Smooth muscle cell (in vitro differentiated cells): ENCODE results near the gene PRSS33. TPM values are rescaled to one million over a fixed set of nuclear protein-coding genes. Genes with fewer than 3 reads are reported as not detected.

Experiments
- DNase-seq: peaks from one replicate; lab custom pipeline; 2025; ENCODE audit not compliant: unreplicated experiment; lab: John Stamatoyannopoulos, UW
- H2AFZ ChIP-seq: fragments of 200-600 bp; sonication (generic); 2 replicates; pipeline ENCODE4 v1.6.0; 2016; ENCODE audit warnings: antibody characterized with exemption, low read depth, mild to moderate bottlenecking
- H3F3A ChIP-seq: fragments of 200-600 bp; sonication (generic); 2 replicates; pipeline ENCODE4 v1.6.0; 2017; ENCODE audit warnings: antibody characterized with exemption, low read depth
- H3K27ac ChIP-seq: fragments of 200-600 bp; sonication (generic); 2 replicates; pipeline ENCODE4 v1.5.1; 2016; ENCODE audit warnings: low read depth, mild to moderate bottlenecking
- H3K27me3 ChIP-seq: fragments of 200-600 bp; sonication (generic); 2 replicates; pipeline ENCODE4 v1.6.1; 2016; ENCODE audit warnings: low read depth, mild to moderate bottlenecking
- H3K36me3 ChIP-seq: fragments of 200-600 bp; sonication (generic); 2 replicates; pipeline ENCODE4 v1.5.1; 2016; ENCODE audit warnings: low read depth
- H3K4me1 ChIP-seq: fragments of 200-600 bp; sonication (generic); 2 replicates; pipeline ENCODE4 v1.5.1; 2016; ENCODE audit warnings: low read depth
- H3K4me2 ChIP-seq: fragments of 200-600 bp; sonication (generic); 2 replicates; pipeline ENCODE4 v1.6.0; 2016; ENCODE audit warnings: mild to moderate bottlenecking
- H3K4me3 ChIP-seq: fragments of 200-600 bp; sonication (generic); 2 replicates; pipeline ENCODE4 v1.5.1; 2016; ENCODE audit warnings: mild to moderate bottlenecking
- H3K79me2 ChIP-seq: fragments of 200-600 bp; sonication (generic); 2 replicates; pipeline ENCODE4 v1.6.0; 2016; ENCODE audit warnings: low read depth, mild to moderate bottlenecking
- H3K9ac ChIP-seq: fragments of 200-600 bp; sonication (generic); 2 replicates; pipeline ENCODE4 v1.6.0; 2016; ENCODE audit warnings: low read depth
- H3K9me3 ChIP-seq: fragments of 200-600 bp; sonication (generic); replicated peaks from 2 replicates; pipeline ENCODE4 v1.5.1; 2016; ENCODE audit warnings: low read depth
- H4K20me1 ChIP-seq: fragments of 200-600 bp; sonication (generic); 2 replicates; pipeline ENCODE4 v1.6.0; 2016; ENCODE audit warnings: low read depth
- WGBS: methylation state at CpG from one replicate; pipeline ENCODE4 v1.1.7; 2016; ENCODE audit warnings: low lambda C conversion rate; 5-methylcytosine and 5-hydroxymethylcytosine counted together
- polyA plus RNA-seq: library from polyadenylated mRNA; unstranded; fragments of >200 nt; fragmentation: Nextera tagmentation; extraction: Ambion mirVana; gene quantifications from 2 replicates; pipeline ENCODE4 v1.2.1, GENCODE V29; 2016
- total RNA-seq: library from RNA; depleted of rRNA; stranded (reverse); fragments of >200 nt; gene quantifications from 2 replicates; pipeline ENCODE4 v1.2.3, GENCODE V29; 2014
- TF ChIP-seq, protein P1 (sequence below): fragments of 200-600 bp; sonication (generic); IDR thresholded peaks from 2 replicates; pipeline ENCODE4 v1.5.1; 2017; ENCODE audit warnings: borderline replicate concordance, mild to moderate bottlenecking, antibody characterized with exemption; ENCODE audit not compliant: insufficient read depth, poor library complexity, severe bottlenecking

PRSS33 gene, protein sequence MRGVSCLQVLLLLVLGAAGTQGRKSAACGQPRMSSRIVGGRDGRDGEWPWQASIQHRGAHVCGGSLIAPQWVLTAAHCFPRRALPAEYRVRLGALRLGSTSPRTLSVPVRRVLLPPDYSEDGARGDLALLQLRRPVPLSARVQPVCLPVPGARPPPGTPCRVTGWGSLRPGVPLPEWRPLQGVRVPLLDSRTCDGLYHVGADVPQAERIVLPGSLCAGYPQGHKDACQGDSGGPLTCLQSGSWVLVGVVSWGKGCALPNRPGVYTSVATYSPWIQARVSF
- total RNA-seq (not detected in 2 replicates), polyA plus RNA-seq (not detected in 2 replicates)

DNA sequence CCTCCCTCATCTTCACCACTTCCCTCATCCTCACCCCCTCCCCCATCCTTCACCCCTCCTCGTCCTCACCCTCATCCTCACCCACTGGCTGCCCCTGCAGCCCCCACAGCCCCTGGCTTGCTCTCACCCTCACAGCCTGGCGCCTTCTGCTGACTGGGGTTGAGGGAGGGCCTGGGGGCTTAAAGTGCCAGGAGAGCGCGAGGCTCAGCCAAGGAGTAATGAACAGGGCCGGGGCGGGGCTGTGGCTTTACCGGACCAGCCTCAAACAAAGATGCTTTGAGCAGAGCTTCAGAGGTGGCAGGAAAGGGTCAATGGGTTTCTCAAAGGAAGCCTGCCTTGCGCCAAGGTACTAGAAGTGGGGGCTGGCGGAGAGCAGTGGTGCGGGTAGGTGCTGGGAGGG is at the start of gene PRSS33:
Gene PRSS33, minus strand, starts transcription at position 155 of the 400 bp plus-strand sequence. CDS start 1,013 bp downstream, outside the sequence.
- no peak within 1 kb of the TSS for H2AFZ ChIP-seq
- no peaks in the 10 kb centered on the region for H3K9me3 ChIP-seq
- no peaks in the 10 kb centered on the region for H3K4me1 ChIP-seq
- H3K36me3 ChIP-seq: no peaks in the 10 kb centered on the region
- no peak within 1 kb of the TSS for H3K27ac ChIP-seq
- no peak within 1 kb of the TSS for H3K4me3 ChIP-seq
- H3K4me2 ChIP-seq: no peak within 1 kb of the TSS
- H3K9ac ChIP-seq: no peak within 1 kb of the TSS
- H3K27me3 ChIP-seq: peaks cover 18% of the 10 kb centered on the region
- WGBS: 73% methylated on average over 10 of the region's 10 CpGs
- DNase-seq: no peak
- no peaks in the 10 kb centered on the region for H4K20me1 ChIP-seq
- no peaks in the 10 kb centered on the region for H3F3A ChIP-seq
- TF ChIP-seq, protein P1, sequence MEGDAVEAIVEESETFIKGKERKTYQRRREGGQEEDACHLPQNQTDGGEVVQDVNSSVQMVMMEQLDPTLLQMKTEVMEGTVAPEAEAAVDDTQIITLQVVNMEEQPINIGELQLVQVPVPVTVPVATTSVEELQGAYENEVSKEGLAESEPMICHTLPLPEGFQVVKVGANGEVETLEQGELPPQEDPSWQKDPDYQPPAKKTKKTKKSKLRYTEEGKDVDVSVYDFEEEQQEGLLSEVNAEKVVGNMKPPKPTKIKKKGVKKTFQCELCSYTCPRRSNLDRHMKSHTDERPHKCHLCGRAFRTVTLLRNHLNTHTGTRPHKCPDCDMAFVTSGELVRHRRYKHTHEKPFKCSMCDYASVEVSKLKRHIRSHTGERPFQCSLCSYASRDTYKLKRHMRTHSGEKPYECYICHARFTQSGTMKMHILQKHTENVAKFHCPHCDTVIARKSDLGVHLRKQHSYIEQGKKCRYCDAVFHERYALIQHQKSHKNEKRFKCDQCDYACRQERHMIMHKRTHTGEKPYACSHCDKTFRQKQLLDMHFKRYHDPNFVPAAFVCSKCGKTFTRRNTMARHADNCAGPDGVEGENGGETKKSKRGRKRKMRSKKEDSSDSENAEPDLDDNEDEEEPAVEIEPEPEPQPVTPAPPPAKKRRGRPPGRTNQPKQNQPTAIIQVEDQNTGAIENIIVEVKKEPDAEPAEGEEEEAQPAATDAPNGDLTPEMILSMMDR: no peak
- no peaks in the 10 kb centered on the region for H3K79me2 ChIP-seq

DNA sequence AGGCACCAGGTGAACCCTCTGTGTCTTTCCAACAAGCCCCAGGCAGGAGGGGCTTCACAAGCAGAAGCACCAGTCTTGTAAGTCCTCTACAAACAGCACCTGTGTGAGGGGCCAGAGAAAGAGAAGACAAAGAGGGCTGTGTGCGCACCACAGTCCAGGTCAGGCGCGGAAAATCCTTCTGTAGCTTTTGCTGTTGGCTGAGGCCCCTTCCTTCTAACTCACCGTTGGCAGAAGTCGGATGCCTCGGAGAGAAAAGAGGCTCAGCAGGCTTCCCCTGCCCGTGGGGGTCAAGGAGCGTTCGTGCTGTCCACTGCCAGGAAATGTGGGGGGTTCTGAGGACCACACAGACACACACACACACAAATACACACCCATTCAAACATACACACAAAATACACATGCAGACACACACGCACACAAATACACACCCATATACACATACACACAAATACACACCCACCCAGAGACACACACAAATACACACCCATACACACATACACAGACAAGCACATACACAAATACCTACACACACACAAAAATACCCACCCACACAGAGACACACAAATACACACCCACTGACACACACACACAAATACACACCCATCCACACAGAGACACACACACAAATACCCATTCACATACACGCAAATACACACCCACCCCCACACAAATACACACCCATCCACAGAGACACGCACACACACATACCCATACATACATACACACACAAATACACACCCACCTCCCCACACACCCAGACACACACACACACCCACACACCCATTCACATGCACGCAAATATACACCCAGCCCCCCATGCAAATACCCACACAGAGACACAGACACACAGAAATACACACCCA is 49.5 kb upstream of the PRSS33 start:
- Histone ChIP-seq H2AFZ (no peak overlapping the region), H3K27ac (peak overlapping the region; percentile 35), H3K4me2 (no peak overlapping the region), H3K36me3 (no peaks in the 10 kb centered on the region), H3K27me3 (no peaks in the 10 kb centered on the region), H3K4me1 (no peaks in the 10 kb centered on the region), H3K79me2 (no peaks in the 10 kb centered on the region), H3K9ac (no peak overlapping the region), H4K20me1 (no peaks in the 10 kb centered on the region), H3F3A (peaks cover 7% of the 10 kb centered on the region), H3K4me3 (no peak overlapping the region), H3K9me3 (no peaks in the 10 kb centered on the region)
- WGBS: 89% methylated on average over 13 of the region's 13 CpGs
- DNase-seq: no peak
- TF ChIP-seq, protein P1: no peak

DNA sequence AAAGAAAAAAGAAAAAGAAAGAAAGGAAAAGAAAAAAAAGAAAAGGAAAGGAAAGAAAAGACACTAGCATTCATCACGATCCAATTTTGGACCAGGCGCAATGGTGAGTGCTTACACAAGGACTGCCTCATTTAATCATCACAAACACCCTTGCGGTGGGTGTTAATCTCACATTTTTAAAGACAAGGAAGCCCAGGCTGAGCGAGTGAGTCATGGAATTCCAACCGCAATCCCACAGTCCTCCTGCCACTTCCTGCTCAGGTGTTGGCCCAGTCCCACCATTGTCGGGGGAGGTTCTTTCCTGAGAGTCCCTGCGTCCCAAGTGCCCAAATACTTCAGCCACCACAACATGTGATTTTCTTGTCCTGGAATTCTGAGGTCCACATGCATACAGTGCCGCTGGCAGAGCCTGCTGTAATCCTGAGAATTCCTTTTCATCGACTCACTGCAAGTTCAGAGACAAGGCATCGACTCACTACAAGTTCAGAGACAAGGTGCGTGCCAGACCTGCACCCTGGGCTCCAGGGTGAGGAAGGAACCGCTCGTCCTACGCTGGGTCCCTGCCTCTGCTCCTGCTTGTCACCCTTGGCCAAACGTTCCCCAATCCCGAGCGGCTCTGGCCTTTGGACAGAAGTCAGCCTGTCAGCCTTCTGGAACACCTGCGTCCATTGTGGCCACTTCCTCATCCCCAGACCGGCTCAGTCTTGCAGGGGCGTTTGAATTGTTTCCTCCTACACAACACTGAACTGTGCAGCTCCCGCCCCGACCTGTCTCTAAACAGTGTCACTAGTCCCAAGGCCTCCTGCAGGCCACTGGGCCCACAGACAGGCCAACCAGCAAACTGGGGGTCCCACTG is 48.5 kb upstream of the PRSS33 start:
- H3K9ac ChIP-seq: no peak overlapping the region
- 26% methylated on average over 22 of the region's 22 CpGs for WGBS
- TF ChIP-seq, protein P1: no peak
- no peaks in the 10 kb centered on the region for H3K36me3 ChIP-seq
- peak overlapping the region; percentile 69 for H3K4me2 ChIP-seq
- no peak overlapping the region for H2AFZ ChIP-seq
- H3K9me3 ChIP-seq: no peaks in the 10 kb centered on the region
- DNase-seq: no peak
- no peak overlapping the region for H3K4me3 ChIP-seq
- peaks cover 7% of the 10 kb centered on the region for H3F3A ChIP-seq
- no peaks in the 10 kb centered on the region for H3K27me3 ChIP-seq
- no peaks in the 10 kb centered on the region for H4K20me1 ChIP-seq
- no peaks in the 10 kb centered on the region for H3K79me2 ChIP-seq
- H3K4me1 ChIP-seq: no peaks in the 10 kb centered on the region
- peak overlapping the region; percentile 44 for H3K27ac ChIP-seq
